ENCODE data around the gene DDX23.
"Not testable (repeated sequence)": the region's sequence is repeated elsewhere in the genome, so short reads cannot be mapped to it uniquely, and the experiment has no call there.

DDX23 gene

GRCh38 chr12:48875944-48876515 lies 24.1 kb upstream of the DDX23 start:
- H3K4me3 Mint-ChIP-seq, result no peak overlapping the region

GRCh38 chr12:48873534-48873933 lies 21.6 kb upstream of the DDX23 start:
- DNase-seq (ENCODE audit: low spot score in 2 of 2); ATAC-seq (replicated peaks; ENCODE audit: extremely low read depth, poor library complexity, severe bottlenecking); H3K4me1 Mint-ChIP-seq; H3K36me3 Mint-ChIP-seq (ENCODE audit: insufficient read depth); H3K9me3 Mint-ChIP-seq; H3K27me3 Mint-ChIP-seq; H3K4me3 Mint-ChIP-seq; H3K27ac Mint-ChIP-seq (ENCODE audit: low read depth): not testable (repeated sequence)

More at GRCh38 chr12:48875944-48876515, 24.1 kb upstream of the DDX23 start:
- Mint-ChIP-seq H3K9me3 (no peaks in the 10 kb centered on the region), H3K4me1 (no peaks in the 10 kb centered on the region), H3K36me3 (ENCODE audit: insufficient read depth) (no peaks in the 10 kb centered on the region), H3K27me3 (peaks cover 17% of the 10 kb centered on the region), H3K27ac (ENCODE audit: low read depth) (no peak overlapping the region)
- DNase-seq (ENCODE audit: low spot score in 2 of 2) (no peak), ATAC-seq (replicated peaks; ENCODE audit: extremely low read depth, poor library complexity, severe bottlenecking) (no peak)

- no peaks in the 10 kb centered on the region for H3K4me1 Mint-ChIP-seq
- ATAC-seq (replicated peaks; ENCODE audit: extremely low read depth, poor library complexity, severe bottlenecking) (no peak), DNase-seq (ENCODE audit: low spot score in 2 of 2) (no peak)
- no peaks in the 10 kb centered on the region for H3K27me3 Mint-ChIP-seq
- H3K27ac Mint-ChIP-seq (ENCODE audit: low read depth), result no peak overlapping the region
- H3K36me3 Mint-ChIP-seq (ENCODE audit: insufficient read depth), result no peaks in the 10 kb centered on the region
- H3K9me3 Mint-ChIP-seq, result no peaks in the 10 kb centered on the region
- no peak overlapping the region for H3K4me3 Mint-ChIP-seq
Measured at GRCh38 chr12:48873096-48873495, 21.1 kb upstream of the DDX23 start.

GRCh38 chr12:48869191-48869590 lies 17.2 kb upstream of the DDX23 start:
- peaks cover 9% of the 10 kb centered on the region for H3K36me3 Mint-ChIP-seq (ENCODE audit: insufficient read depth)

GRCh38 chr12:48868451-48868850 lies 16.5 kb upstream of the DDX23 start:
- no peak for DNase-seq (ENCODE audit: low spot score in 2 of 2)
- H3K27ac Mint-ChIP-seq (ENCODE audit: low read depth), result no peak overlapping the region

More at GRCh38 chr12:48869191-48869590, 17.2 kb upstream of the DDX23 start:
- H3K4me3 Mint-ChIP-seq, result no peak overlapping the region
- no peak for DNase-seq (ENCODE audit: low spot score in 2 of 2)
- H3K9me3 Mint-ChIP-seq, result no peaks in the 10 kb centered on the region
- ATAC-seq (replicated peaks; ENCODE audit: extremely low read depth, poor library complexity, severe bottlenecking), result no peak
- no peak overlapping the region for H3K27ac Mint-ChIP-seq (ENCODE audit: low read depth)
- H3K4me1 Mint-ChIP-seq, result peaks cover 21% of the 10 kb centered on the region
- H3K27me3 Mint-ChIP-seq, result peaks cover 6% of the 10 kb centered on the region

GRCh38 chr12:48866052-48866711 lies 14.2 kb upstream of the DDX23 start:
- Mint-ChIP-seq H3K4me1 (peaks cover 24% of the 10 kb centered on the region), H3K27ac (ENCODE audit: low read depth) (peak overlapping the region; percentile 87), H3K4me3 (peak overlapping the region; percentile 78), H3K27me3 (peaks cover 36% of the 10 kb centered on the region), H3K36me3 (ENCODE audit: insufficient read depth) (peaks cover 10% of the 10 kb centered on the region), H3K9me3 (no peaks in the 10 kb centered on the region)
- DNase-seq (ENCODE audit: low spot score in 2 of 2), result no peak
- ATAC-seq (replicated peaks; ENCODE audit: extremely low read depth, poor library complexity, severe bottlenecking), result peak; percentile 39

More at GRCh38 chr12:48868451-48868850, 16.5 kb upstream of the DDX23 start:
- H3K27me3 Mint-ChIP-seq, result peaks cover 13% of the 10 kb centered on the region
- no peak overlapping the region for H3K4me3 Mint-ChIP-seq
- H3K36me3 Mint-ChIP-seq (ENCODE audit: insufficient read depth), result peaks cover 9% of the 10 kb centered on the region
- peaks cover 24% of the 10 kb centered on the region for H3K4me1 Mint-ChIP-seq
- ATAC-seq (replicated peaks; ENCODE audit: extremely low read depth, poor library complexity, severe bottlenecking), result no peak
- H3K9me3 Mint-ChIP-seq, result no peaks in the 10 kb centered on the region

- DNase-seq (ENCODE audit: low spot score in 2 of 2) (peak; percentile 64 to 77), ATAC-seq (replicated peaks; ENCODE audit: extremely low read depth, poor library complexity, severe bottlenecking) (peak; percentile 93)
- peaks cover 24% of the 10 kb centered on the region for H3K4me1 Mint-ChIP-seq
- H3K27me3 Mint-ChIP-seq, result peaks cover 41% of the 10 kb centered on the region
- peaks cover 10% of the 10 kb centered on the region for H3K36me3 Mint-ChIP-seq (ENCODE audit: insufficient read depth)
- H3K27ac Mint-ChIP-seq (ENCODE audit: low read depth), result peak within 1 kb of the TSS; percentile 87
- H3K4me3 Mint-ChIP-seq, result peak within 1 kb of the TSS; percentile 78
- H3K9me3 Mint-ChIP-seq, result no peaks in the 10 kb centered on the region
Measured at GRCh38 chr12:48865281-48866051, 13.5 kb upstream of the DDX23 start, which contains the start of gene RND1. RND1 (minus strand) TSS chr12:48865870; CDS start chr12:48865767, 103 bp downstream.

- ATAC-seq (replicated peaks; ENCODE audit: extremely low read depth, poor library complexity, severe bottlenecking) (no peak), DNase-seq (ENCODE audit: low spot score in 2 of 2) (no peak)
- peaks cover 24% of the 10 kb centered on the region for H3K4me1 Mint-ChIP-seq
- peaks cover 10% of the 10 kb centered on the region for H3K36me3 Mint-ChIP-seq (ENCODE audit: insufficient read depth)
- H3K27ac Mint-ChIP-seq (ENCODE audit: low read depth), result no peak overlapping the region
- peaks cover 41% of the 10 kb centered on the region for H3K27me3 Mint-ChIP-seq
- no peak overlapping the region for H3K4me3 Mint-ChIP-seq
- H3K9me3 Mint-ChIP-seq, result no peaks in the 10 kb centered on the region
Measured at GRCh38 chr12:48863291-48863690, 11.3 kb upstream of the DDX23 start.

GRCh38 chr12:48862760-48863159 lies 10.8 kb upstream of the DDX23 start:
- no peak for ATAC-seq (replicated peaks; ENCODE audit: extremely low read depth, poor library complexity, severe bottlenecking)
- Mint-ChIP-seq H3K9me3 (no peaks in the 10 kb centered on the region), H3K27ac (ENCODE audit: low read depth) (no peak overlapping the region), H3K4me3 (no peak overlapping the region), H3K36me3 (ENCODE audit: insufficient read depth) (peaks cover 10% of the 10 kb centered on the region), H3K27me3 (peaks cover 41% of the 10 kb centered on the region), H3K4me1 (peaks cover 24% of the 10 kb centered on the region)
- DNase-seq (ENCODE audit: low spot score in 2 of 2), result no peak

GRCh38 chr12:48861111-48861510 lies 9.1 kb upstream of the DDX23 start:
- H3K27ac Mint-ChIP-seq (ENCODE audit: low read depth), result no peak overlapping the region
- DNase-seq (ENCODE audit: low spot score in 2 of 2) (no peak), ATAC-seq (replicated peaks; ENCODE audit: extremely low read depth, poor library complexity, severe bottlenecking) (no peak)
- H3K4me1 Mint-ChIP-seq, result peaks cover 23% of the 10 kb centered on the region
- peaks cover 10% of the 10 kb centered on the region for H3K36me3 Mint-ChIP-seq (ENCODE audit: insufficient read depth)
- H3K4me3 Mint-ChIP-seq, result no peak overlapping the region
- H3K27me3 Mint-ChIP-seq, result peaks cover 41% of the 10 kb centered on the region
- no peaks in the 10 kb centered on the region for H3K9me3 Mint-ChIP-seq

GRCh38 chr12:48860236-48860635 lies 8.3 kb upstream of the DDX23 start:
- not testable (repeated sequence) for H3K36me3 Mint-ChIP-seq (ENCODE audit: insufficient read depth); DNase-seq (ENCODE audit: low spot score in 2 of 2); H3K4me3 Mint-ChIP-seq; H3K27ac Mint-ChIP-seq (ENCODE audit: low read depth); ATAC-seq (replicated peaks; ENCODE audit: extremely low read depth, poor library complexity, severe bottlenecking); H3K9me3 Mint-ChIP-seq
- Mint-ChIP-seq H3K4me1 (peaks cover 14% of the 10 kb centered on the region), H3K27me3 (peaks cover 41% of the 10 kb centered on the region)

GRCh38 chr12:48859607-48860006 lies 7.6 kb upstream of the DDX23 start:
- H3K27me3 Mint-ChIP-seq, result peaks cover 39% of the 10 kb centered on the region
- peaks cover 7% of the 10 kb centered on the region for H3K4me1 Mint-ChIP-seq
- no peaks in the 10 kb centered on the region for H3K9me3 Mint-ChIP-seq
- H3K4me3 Mint-ChIP-seq, result no peak overlapping the region
- no peak overlapping the region for H3K27ac Mint-ChIP-seq (ENCODE audit: low read depth)
- ATAC-seq (replicated peaks; ENCODE audit: extremely low read depth, poor library complexity, severe bottlenecking) (no peak), DNase-seq (ENCODE audit: low spot score in 2 of 2) (no peak)
- peaks cover 3% of the 10 kb centered on the region for H3K36me3 Mint-ChIP-seq (ENCODE audit: insufficient read depth)

All from central memory CD8-positive, alpha-beta T cell (primary cell).